GM12891 (cell line): ENCODE results near the gene GPR108.

Source experiments
- POLR2A ChIP-seq: IDR thresholded peaks from 2 replicates; pipeline ENCODE4 v1.6.1; 2011; ENCODE audit warnings: low read depth, low read length, control low read depth
- POLR2AphosphoS5 ChIP-seq: IDR thresholded peaks from 2 replicates; pipeline ENCODE4 v1.6.1; 2011; ENCODE audit warnings: low read depth, low read length, control low read depth
- POU2F2 ChIP-seq: IDR thresholded peaks from 2 replicates; pipeline ENCODE4 v1.6.1; 2011; ENCODE audit warnings: low read depth, mild to moderate bottlenecking, control low read depth, low read length, moderate library complexity
- TAF1 ChIP-seq: IDR thresholded peaks from 2 replicates; pipeline ENCODE4 v1.6.1; 2011; ENCODE audit warnings: low read depth, low read length, control low read depth

- TF ChIP-seq TAF1 (no peak), POLR2AphosphoS5 (no peak), POLR2A (no peak), POU2F2 (no peak)
Observed at GRCh38 chr19:6707011-6707657, 30.2 kb downstream of the GPR108 start.
